GM21515 (cell line): ENCODE data around the gene TMEM132A.

Experiments used
- ATAC-seq: cut with Tn5 transposase; IDR thresholded peaks from one replicate; pipeline ENCODE4 v1.9.1; 2021; ENCODE audit not compliant: unreplicated experiment

The TMEM132A gene

DNA sequence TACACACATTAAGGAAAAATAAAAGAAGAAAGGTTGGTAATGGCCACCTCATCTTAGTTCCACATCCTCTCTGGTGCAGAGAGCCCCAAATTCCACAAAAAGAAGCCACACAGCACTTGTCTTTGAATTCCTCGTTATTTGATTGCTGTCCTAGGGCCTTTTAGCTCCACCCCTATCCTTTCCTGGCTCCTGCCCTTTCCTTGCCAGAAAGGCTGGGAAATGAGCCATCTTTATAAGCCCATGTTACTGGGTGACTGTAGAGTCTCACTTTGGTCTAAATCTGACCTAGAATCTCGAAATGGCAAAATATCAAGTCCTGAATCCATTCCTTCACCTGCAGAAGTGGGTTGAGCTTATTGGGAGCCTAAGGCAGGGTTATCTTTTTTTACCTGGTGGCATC, 4.3 kb upstream of the TMEM132A start:
- no peak for ATAC-seq

DNA sequence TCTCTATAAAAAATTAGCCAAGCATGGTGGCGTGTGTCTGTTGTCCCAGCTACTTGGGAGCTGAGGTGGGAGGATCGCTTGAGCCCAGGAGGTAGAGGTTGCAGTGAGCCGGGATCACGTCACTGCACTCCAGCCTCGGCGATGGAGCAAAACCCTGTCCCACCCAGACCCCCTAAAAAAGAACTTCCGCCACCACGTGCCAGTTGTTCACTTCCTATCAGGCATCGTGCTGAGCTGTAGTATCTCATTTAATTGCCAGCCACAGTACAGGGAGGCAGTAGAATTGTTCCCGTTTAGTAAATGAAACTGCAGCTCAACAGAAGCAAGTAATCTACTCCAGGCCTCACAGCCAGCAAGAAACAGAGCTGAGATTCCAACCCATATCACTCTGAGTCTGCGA, 3.0 kb upstream of the TMEM132A start:
- no peak for ATAC-seq

DNA sequence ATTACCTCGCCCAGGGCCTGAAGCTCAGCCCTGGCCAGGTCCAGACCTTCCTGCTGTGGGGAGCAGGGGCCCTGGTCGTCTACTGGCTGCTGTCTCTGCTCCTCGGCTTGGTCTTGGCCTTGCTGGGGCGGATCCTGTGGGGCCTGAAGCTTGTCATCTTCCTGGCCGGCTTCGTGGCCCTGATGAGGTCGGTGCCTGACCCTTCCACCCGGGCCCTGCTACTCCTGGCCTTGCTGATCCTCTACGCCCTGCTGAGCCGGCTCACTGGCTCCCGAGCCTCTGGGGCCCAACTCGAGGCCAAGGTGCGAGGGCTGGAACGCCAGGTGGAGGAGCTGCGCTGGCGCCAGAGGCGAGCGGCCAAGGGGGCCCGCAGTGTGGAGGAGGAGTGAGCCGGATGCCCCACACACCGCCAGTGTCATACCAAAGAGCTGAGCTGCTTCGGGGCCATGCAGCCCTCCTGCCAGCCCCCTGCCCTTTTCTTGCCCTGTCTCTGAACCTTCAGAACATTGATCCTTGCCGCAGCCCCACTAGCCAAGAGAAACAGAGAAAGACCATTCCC, 2.4 kb upstream of the TMEM132A start:
- ATAC-seq: no peak

GRCh38 chr11:60922906-60923305, 1.4 kb upstream of the TMEM132A start:
- no peak for ATAC-seq

- ATAC-seq: no peak
Observed at GRCh38 chr11:60923326-60923725, 934 bp upstream of the TMEM132A start.

GRCh38 chr11:60923800-60924109, 505 bp upstream of the TMEM132A start:
- no peak for ATAC-seq

DNA sequence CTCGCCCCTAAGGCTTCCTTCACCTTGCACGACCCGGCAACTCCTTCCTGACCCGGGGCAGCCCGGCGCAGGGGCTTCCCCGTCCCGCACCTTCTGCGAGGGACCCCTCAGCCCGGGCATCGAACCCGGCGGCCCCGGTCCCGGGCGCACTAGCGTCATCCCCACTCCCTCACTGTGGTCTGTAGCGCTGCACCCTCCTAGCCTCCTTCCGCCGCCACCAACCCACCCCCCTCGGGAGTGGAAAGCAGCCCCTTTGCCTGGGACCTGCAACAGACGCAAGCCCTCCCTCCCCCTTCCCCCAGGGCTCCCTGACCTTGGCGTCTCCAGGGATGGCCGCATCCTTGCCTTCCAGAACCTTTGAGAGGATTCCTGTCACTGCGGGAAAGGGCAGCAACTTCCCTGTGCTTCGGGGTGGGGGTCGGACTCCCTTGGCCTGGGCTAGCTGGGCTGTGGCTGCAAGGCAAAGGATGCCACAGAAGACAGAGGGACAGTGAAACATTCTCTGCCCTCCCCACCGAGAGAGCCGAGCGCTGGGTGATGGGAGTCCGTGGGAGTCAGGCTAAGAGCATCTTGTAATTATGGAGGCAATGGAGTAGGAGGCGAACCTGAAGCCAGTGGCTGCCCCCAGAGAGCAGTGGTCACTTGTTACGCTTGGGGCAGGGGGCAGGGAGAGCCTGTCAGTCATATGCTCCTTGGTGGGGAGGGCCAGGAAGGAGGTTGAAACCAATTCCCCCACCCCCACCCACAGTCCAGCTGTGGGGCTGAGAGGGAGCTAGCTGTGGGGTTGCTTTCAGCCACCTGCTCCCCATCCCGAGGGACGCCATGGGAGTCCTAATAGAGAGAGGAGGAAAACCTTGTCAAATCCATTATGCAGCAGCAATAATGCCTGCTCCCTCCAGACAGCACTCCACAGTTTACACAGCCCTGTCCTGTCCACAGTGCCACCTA, 920 bp downstream of the TMEM132A start:
- no peak for ATAC-seq

GRCh38 chr11:60925868-60926267, 1.6 kb downstream of the TMEM132A start:
- no peak for ATAC-seq

DNA sequence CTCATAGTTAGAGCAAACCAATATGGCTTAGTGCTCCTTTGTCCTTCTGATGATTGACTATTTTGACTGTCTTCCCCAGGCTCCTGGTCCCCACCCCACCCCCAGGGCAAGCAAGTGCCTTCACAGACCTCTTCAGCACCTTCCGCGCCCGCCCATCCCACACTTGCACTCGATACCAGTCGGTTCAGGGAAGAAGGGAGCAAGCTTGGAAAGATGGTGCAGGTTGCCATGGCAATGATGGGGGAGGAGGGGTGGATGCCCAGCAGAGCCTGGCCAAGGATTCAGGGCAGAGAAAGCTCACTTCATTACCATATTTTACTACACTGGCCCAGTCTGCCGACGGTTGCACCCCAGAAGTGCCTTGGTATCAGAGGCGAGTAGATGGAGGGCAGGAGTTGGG, 2.2 kb downstream of the TMEM132A start:
- no peak for ATAC-seq

DNA sequence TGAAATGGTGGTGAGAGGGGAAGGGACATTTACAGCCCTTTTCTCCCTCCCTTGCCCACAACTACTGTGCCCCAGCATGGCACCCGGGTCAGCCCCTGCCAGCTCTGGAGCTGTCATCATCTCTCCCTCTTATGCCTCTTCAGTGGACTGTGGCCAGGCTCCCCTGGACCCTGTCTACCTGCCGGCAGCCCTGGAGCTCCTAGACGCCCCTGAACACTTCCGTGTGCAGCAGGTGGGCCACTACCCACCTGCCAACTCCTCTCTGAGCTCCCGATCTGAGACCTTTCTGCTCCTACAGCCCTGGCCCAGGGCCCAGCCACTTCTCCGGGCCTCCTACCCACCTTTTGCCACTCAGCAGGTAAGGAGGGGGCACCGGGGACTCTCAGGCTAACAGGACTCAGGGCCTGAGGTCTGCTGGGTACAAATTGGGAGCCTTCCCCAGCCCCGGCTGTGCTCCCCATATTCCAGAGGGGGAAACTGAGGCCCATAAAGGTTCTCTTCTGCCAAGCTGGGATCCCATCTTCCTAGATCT, 2.9 kb downstream of the TMEM132A start:
- no peak for ATAC-seq

DNA sequence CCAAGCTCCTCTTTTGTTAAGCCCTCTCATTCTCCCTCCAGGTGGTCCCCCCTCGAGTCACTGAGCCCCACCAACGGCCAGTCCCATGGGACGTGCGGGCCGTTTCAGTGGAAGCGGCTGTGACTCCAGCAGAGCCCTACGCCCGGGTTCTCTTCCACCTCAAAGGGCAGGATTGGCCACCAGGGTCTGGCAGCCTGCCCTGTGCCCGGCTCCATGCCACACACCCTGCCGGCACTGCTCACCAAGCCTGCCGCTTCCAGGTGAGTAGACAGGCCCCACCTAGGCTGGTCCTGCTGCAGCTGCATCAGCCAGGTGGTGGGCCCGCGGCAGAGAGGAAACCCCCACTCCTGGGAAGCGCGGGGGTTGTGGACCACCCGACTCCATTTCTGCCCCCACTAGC, 3.3 kb downstream of the TMEM132A start:
- no peak for ATAC-seq

- ATAC-seq: no peak
Observed at GRCh38 chr11:60928563-60929001, 4.3 kb downstream of the TMEM132A start.

DNA sequence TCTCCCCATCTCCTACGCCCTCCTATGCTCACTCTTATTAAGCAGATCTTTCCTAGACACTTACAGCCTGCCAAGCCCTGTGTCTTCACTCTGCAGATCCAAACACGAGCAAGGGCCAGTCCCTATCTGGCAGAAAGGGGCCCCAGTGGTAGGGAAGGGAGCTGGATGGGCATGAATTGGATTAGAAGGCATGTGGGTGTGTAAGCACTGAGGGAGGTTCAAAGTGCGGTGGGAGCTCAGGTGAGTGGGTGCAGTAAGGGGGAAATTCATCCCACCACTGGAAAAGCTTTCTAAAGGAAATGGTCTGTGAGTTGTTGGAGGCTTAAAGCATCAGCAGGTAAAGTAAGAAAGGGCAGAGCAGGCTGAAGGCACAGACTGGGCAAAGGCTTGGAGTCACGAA, 5.5 kb downstream of the TMEM132A start:
- ATAC-seq: no peak

GRCh38 chr11:60930394-60930793, 6.1 kb downstream of the TMEM132A start:
- ATAC-seq: no peak

- ATAC-seq: no peak
Observed at GRCh38 chr11:60931917-60932316, 7.7 kb downstream of the TMEM132A start.

DNA sequence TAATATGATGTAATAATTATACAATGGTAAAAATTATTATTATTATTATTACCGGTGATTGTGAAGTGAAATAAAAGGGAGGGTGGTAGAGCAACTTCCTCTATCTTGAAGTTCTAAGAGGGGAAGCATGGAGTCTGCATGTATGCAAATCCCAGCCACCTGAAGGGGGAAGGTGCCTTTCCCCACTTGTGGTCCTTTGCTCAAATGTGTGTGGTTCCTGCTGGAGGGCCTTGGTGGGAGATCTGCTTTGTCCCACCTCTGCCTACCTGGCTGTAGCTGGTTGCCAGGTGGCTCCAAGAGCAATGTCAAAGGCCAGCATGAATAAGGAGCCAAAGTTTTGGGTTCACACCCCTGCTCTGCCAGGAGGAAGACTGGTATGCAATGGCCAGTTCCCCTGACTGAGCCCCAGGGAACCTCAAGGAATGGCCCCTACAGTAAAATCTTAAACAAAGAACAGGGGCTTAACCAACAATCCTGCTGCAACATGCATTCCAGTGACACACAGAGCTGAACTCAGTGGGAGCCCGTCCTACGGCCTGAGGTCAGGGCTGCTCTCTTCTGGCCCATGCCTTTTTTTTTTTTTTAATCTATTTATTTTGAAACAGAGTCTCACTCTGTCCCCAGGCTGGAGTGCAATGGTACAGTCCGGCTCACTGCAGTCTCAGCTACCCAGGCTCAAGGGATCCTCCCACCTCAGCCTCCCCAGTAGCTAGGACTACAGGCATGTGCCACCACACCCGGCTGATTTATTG, 8.5 kb downstream of the TMEM132A start:
- ATAC-seq: no peak

DNA sequence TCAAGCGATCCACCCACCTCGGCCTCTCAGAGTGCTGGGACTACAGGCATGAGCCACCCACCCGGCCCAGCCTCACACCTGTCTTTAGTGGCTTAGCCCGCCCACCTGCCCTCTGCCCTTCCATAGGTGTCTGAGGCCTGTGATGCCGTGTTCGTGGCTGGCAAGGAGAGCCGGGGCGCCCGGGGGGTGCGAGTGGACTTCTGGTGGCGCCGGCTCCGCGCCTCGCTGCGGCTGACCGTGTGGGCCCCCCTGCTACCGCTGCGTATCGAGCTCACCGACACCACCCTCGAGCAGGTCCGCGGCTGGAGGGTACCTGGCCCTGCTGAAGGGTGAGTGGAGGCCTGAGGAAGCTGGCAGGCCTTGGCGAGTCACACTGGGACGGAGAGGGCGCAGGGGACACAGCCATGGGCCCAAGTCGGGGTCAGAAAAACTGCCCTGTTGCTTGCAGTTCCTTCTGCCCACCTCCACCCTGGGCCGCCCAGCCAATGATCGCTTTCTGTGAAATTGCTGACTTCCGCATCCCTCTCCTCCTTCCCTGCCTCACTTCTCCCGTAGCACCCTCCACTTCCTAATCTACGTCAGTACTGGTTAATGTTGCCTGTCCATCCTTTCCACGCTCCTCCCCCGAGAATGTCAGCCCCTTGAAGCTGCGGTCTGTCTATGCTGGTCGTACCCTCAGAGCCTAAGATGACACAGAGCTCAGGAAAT, 9.3 kb downstream of the TMEM132A start:
- no peak for ATAC-seq

- no peak for ATAC-seq
Observed at GRCh38 chr11:60934124-60934789, 10.0 kb downstream of the TMEM132A start.

- no peak for ATAC-seq
Observed at GRCh38 chr11:60934790-60935605, 10.7 kb downstream of the TMEM132A start.
